ENCODE results near the gene KIF12.
"Not testable (repeated sequence)": the region's sequence is repeated elsewhere in the genome, so short reads cannot be mapped to it uniquely, and the experiment has no call there.

- not testable (repeated sequence) for TF ChIP-seq POLR2A, POLR2AphosphoS5 (IDR thresholded peaks at IDR 0.05; ENCODE audit: low read depth, low read length)
Measured at GRCh38 chr9:114128759-114129158, 29.7 kb upstream of the KIF12 start.

All from GM12891 (cell line).